OCI-LY3 (cell line): ENCODE measurements around the gene KIF22.

Experiments used
- CTCF ChIP-seq: fragments of 200-600, 300-600 bp; sonication (generic); IDR thresholded peaks from 2 replicates; pipeline ENCODE4 v1.5.1; 2014; ENCODE audit warnings: antibody characterized with exemption, low read length, low read depth
- EZH2phosphoT487 ChIP-seq: fragments of 200-600 bp; shearing (Covaris generic); IDR thresholded peaks from 2 replicates; pipeline ENCODE4 v1.6.1; 2018; ENCODE audit warnings: antibody characterized with exemption, mixed run types, low read depth

- TF ChIP-seq CTCF (no peak), EZH2phosphoT487 (no peak)
Observed at GRCh38 chr16:29831490-29831889, 40.9 kb downstream of the KIF22 start.
